Lower lobe of right lung (tissue), 2 donors: ENCODE measurements around the gene BICC1. TPM values are rescaled to one million over a fixed set of nuclear protein-coding genes. Genes with fewer than 3 reads are reported as not detected.

Experiments used
- ATAC-seq, 2 donors: fragments of 200-7000 bp; cut with Tn5 transposase; one replicate each; pipeline ENCODE4 v1.9.1; 2020 to 2022; ENCODE audit warnings: mild to moderate bottlenecking in 2 of 2, moderate library complexity in 2 of 2
- DNase-seq: peaks from one replicate; pipeline ENCODE4 v3.0.0-alpha.2; 2020
- H3K27ac ChIP-seq: fragments of 200-600 bp; one replicate; pipeline ENCODE4 v1.8.0; 2022
- H3K27me3 ChIP-seq: fragments of 200-600 bp; one replicate; pipeline ENCODE4 v1.8.0; 2022; ENCODE audit warnings: low read depth
- H3K36me3 ChIP-seq: fragments of 200-600 bp; one replicate; pipeline ENCODE4 v1.8.0; 2022; ENCODE audit warnings: mild to moderate bottlenecking
- H3K4me1 ChIP-seq: fragments of 200-600 bp; one replicate; pipeline ENCODE4 v1.8.0; 2022
- H3K4me3 ChIP-seq: fragments of 200-600 bp; one replicate; pipeline ENCODE4 v1.8.0; 2022; ENCODE audit warnings: mild to moderate bottlenecking
- H3K9me3 ChIP-seq: fragments of 200-600 bp; one replicate; pipeline ENCODE4 v1.8.0; 2022
- CTCF ChIP-seq: fragments of 200-600 bp; IDR thresholded peaks from one replicate; pipeline ENCODE4 v1.8.0; 2022; ENCODE audit warnings: antibody characterized with exemption, mild to moderate bottlenecking
- intact Hi-C: fragments of 100-400 bp; cut with DNase I; formaldehyde crosslinking; loops from one replicate; pipeline ENCODE4 v1.11.0; 2022
- total RNA-seq: library from RNA; stranded (reverse); fragmentation: NEBNext Ultra II Directional; extraction: Animal tissue kit (Norgen Biotek cat#: 25700); gene quantifications from one replicate; pipeline ENCODE4 v1.2.1, GENCODE V29; 2021
- donor health status: DM: no; HTN: yes; CAD: no; lungs with severe emphysema.

The BICC1 gene
- total RNA-seq, 1 donor from 2014 or later: 11.0 TPM

- no peak overlapping the region for H3K27ac ChIP-seq
- no peak for TF ChIP-seq CTCF
- intact Hi-C loops: no loop called here
- H3K36me3 ChIP-seq: no peaks in the 10 kb centered on the region
- no peak for DNase-seq
- H3K4me1 ChIP-seq: no peaks in the 10 kb centered on the region
- H3K9me3 ChIP-seq: no peaks in the 10 kb centered on the region
- H3K27me3 ChIP-seq: no peaks in the 10 kb centered on the region
- ATAC-seq: no peak
- no peak overlapping the region for H3K4me3 ChIP-seq
These were observed 38.7 kb upstream of the BICC1 start for GRCh38 chr10:58473976-58474375.

GRCh38 chr10:58475322-58476277 is 37.1 kb upstream of the BICC1 start:
- Histone ChIP-seq H3K9me3 (no peaks in the 10 kb centered on the region), H3K36me3 (no peaks in the 10 kb centered on the region), H3K4me3 (no peak overlapping the region), H3K27me3 (no peaks in the 10 kb centered on the region), H3K4me1 (no peaks in the 10 kb centered on the region), H3K27ac (no peak overlapping the region)
- ATAC-seq (no peak), DNase-seq (no peak)
- TF ChIP-seq CTCF: no peak
- intact Hi-C loops: no loop called here

- ATAC-seq: no peak
- H3K27ac ChIP-seq: no peak overlapping the region
- H3K4me1 ChIP-seq: no peaks in the 10 kb centered on the region
- H3K27me3 ChIP-seq: no peaks in the 10 kb centered on the region
- no peaks in the 10 kb centered on the region for H3K9me3 ChIP-seq
- intact Hi-C loops: no loop called here
- H3K36me3 ChIP-seq: no peaks in the 10 kb centered on the region
- no peak overlapping the region for H3K4me3 ChIP-seq
- no peak for DNase-seq
- no peak for TF ChIP-seq CTCF
These were observed 35.5 kb upstream of the BICC1 start for GRCh38 chr10:58477122-58477521.

- no peak for ATAC-seq
- no peaks in the 10 kb centered on the region for H3K9me3 ChIP-seq
- intact Hi-C loops: no loop called here
- H3K4me1 ChIP-seq: no peaks in the 10 kb centered on the region
- TF ChIP-seq CTCF: no peak
- no peak for DNase-seq
- no peak overlapping the region for H3K27ac ChIP-seq
- H3K4me3 ChIP-seq: no peak overlapping the region
- no peaks in the 10 kb centered on the region for H3K27me3 ChIP-seq
- H3K36me3 ChIP-seq: no peaks in the 10 kb centered on the region
These were observed 34.8 kb upstream of the BICC1 start for GRCh38 chr10:58477902-58478301.

- ATAC-seq (no peak), DNase-seq (no peak)
- no peak for TF ChIP-seq CTCF
- intact Hi-C loops: no loop called here
- no peaks in the 10 kb centered on the region for H3K4me1 ChIP-seq
- no peak overlapping the region for H3K4me3 ChIP-seq
- no peaks in the 10 kb centered on the region for H3K9me3 ChIP-seq
- no peak overlapping the region for H3K27ac ChIP-seq
- H3K36me3 ChIP-seq: no peaks in the 10 kb centered on the region
- H3K27me3 ChIP-seq: no peaks in the 10 kb centered on the region
These were observed 33.6 kb upstream of the BICC1 start for GRCh38 chr10:58479045-58479444.
